ENCODE data around the gene CALHM4.
"Not testable (repeated sequence)": the region's sequence is repeated elsewhere in the genome, so short reads cannot be mapped to it uniquely, and the experiment has no call there.

The CALHM4 gene

GRCh38 chr6:116579143-116579542 lies 25.6 kb downstream of the CALHM4 start:
- DNase-seq, result no peak

- DNase-seq, result no peak
These were observed 26.6 kb downstream of the CALHM4 start for GRCh38 chr6:116580198-116580597.

- DNase-seq, result no peak
These were observed 32.7 kb downstream of the CALHM4 start for GRCh38 chr6:116586276-116586675.

GRCh38 chr6:116586738-116587137 lies 33.2 kb downstream of the CALHM4 start:
- no peak for DNase-seq

- DNase-seq, result peak; percentile 63
These were observed 41.7 kb downstream of the CALHM4 start for GRCh38 chr6:116595247-116595646.

- DNase-seq, result no peak
These were observed 43.3 kb downstream of the CALHM4 start for GRCh38 chr6:116596815-116597214.

- DNase-seq, result not testable (repeated sequence)
These were observed 50.4 kb downstream of the CALHM4 start for GRCh38 chr6:116603916-116604315.

- not testable (repeated sequence) for DNase-seq
These were observed 51.3 kb downstream of the CALHM4 start for GRCh38 chr6:116604868-116605267.

- DNase-seq, result no peak
These were observed 52.4 kb downstream of the CALHM4 start for GRCh38 chr6:116605935-116606334.
